ENCODE results near the gene IFITM2.
"Not testable (repeated sequence)": the region's sequence is repeated elsewhere in the genome, so short reads cannot be mapped to it uniquely, and the experiment has no call there.

The IFITM2 gene

DNA sequence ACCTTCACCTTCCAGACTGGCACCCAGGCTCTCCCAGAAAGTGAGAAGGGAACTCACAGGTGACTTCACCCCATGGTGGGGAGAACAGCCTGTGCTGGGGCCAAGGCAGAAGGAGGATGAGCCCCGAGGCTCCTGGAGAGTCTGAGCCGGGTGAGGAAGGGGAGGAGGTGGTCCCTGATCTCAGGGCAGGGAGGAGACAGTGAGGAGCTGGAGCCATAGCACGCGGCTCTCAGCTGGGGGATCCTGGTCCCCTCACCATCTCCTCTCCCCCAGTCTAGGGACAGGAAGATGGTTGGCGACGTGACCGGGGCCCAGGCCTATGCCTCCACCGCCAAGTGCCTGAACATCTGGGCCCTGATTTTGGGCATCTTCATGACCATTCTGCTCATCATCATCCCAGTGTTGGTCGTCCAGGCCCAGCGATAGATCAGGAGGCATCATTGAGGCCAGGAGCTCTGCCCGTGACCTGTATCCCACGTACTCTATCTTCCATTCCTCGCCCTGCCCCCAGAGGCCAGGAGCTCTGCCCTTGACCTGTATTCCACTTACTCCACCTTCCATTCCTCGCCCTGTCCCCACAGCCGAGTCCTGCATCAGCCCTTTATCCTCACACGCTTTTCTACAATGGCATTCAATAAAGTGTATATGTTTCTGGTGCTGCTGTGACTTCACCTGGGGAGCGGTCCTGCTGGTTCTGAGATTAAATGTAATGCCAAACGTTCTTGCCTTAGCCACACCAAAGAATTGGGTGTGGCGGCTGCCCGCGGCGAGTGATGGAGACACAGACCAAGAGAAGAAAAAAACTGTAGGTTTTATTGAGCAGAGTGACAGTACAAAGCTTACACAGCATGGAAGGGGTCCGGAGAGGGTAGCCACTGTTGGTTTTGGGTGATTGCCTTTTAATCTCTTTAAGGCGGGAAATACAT, 1.4 kb downstream of the IFITM2 start:
- not testable (repeated sequence) for DNase-seq (ENCODE audit: low read depth)

DNA sequence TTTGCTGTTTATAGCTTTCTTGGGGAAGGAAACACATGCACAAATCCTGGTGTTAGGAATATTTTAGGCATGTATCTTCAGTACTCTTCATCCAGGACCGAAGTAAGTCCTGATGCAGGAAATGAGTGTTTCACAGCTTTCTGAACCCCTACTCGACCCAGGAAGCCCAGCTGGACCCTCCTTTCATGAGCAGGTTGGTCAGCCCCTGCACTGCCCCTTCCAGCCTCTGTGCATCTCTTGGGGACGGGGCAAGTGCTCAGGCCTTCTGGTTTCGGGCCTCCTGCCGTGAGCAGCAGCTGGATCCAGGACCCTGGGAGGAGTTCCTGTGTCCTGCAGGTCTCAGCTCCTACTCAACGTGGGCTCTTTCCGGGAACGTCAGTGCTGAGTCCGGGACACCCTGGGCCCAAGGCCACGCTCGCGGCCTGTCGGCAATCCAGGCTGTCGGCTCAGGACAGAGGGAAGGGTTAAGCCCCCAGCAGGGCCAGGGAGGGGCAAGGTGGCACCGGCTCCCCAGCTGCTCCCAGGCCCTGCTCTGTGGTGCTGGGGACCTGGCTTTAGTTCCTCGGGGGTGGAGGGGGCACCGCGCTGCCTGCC, 2.5 kb downstream of the IFITM2 start:
- not testable (repeated sequence) for DNase-seq (ENCODE audit: low read depth)

DNA sequence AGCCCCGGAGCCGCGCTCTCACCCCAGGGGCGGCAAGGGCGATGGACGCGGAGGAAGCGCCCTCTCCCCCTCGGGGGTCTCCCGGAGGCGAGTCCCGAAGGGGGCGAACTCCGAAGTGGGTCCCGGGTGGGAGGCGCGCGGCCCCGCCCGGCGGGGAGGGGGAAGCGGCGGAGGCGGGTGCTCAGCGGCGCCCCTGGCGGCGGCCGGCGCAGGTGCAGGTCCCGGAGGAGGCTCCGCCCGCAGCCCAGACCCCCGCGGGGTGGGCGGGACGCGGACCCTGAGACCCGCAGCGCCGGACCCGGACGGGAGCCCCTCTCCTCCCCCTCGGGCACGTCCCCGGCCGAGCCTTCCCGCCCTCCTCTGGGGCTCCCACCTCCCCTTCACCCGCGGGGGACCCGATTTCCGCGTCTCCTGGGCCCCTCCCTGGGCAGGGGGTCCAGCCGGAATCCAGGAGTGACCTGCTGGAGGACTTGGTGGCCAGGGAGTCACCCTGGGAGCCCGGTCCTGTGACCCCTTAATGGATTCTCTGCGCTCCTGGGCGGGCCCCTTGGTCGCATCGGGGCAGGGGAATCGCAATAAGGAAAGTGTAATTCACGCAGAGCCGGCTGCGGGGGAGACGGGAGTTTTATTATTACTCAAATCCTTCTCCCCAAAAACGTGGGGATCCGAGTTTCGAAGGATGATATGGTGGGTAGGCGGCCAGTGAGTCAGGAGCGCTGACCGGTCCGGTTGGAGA, 3.6 kb downstream of the IFITM2 start:
- not testable (repeated sequence) for DNase-seq (ENCODE audit: low read depth)

DNA sequence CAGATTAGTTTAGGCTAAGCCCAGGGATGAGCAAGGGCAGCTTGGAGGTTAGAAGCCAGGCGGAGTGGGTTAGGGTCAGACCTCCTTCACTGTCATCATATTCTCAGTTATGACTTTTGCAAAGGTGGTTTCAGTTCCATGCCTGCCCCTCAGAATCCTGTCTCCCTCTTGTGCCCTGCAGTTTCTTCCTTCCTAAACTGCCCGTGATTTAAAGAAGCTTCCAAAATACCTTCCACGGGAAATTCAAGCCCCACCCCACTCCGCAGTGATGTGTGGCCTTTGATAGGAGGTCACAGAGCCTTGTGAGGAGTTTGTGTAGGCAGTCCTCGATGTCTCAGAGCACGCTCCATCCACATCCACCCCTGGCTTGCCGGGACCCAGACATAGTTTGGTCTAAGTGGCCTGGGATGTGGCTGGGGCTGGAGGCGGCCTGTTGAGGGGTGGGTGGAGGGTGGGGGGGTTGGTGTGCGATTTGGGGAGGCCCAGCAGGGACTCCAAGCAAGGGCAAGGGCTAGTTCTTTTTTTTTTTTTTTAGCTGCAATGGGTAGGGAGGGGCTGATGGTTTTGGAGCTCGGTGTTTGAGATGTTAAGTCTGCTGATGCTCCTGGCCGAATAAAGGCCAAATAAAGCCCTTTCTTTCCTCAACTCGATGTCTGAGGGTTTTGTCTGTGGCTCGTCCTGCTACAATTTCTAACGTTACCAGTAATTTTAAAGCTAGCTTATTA, 4.6 kb downstream of the IFITM2 start:
- no peak for DNase-seq (ENCODE audit: low read depth)

DNA sequence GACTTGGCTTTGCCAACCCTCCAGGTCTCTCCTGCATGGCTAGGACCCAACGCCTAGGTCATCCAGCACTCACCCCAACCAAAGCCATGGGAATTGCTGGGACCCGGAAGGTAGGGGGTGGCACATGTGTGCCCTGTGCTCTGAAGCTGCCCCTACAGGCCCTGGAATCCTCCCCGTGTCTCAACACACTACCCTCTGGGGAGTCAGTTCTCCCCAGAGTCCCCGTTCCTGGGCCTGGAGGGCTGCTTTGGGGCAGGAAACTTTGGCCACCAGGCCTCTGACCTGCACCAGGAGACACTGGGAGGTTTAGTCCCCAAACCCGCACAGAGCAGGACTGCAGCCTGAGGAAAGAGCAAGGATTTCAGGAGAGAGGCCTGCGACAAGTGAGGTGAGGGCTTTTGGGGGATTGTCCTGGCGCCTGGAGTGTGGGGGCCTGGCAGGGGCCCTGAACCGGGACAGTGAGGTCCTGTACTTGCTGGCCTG, 5.7 kb downstream of the IFITM2 start:
- no peak for DNase-seq (ENCODE audit: low read depth)

DNA sequence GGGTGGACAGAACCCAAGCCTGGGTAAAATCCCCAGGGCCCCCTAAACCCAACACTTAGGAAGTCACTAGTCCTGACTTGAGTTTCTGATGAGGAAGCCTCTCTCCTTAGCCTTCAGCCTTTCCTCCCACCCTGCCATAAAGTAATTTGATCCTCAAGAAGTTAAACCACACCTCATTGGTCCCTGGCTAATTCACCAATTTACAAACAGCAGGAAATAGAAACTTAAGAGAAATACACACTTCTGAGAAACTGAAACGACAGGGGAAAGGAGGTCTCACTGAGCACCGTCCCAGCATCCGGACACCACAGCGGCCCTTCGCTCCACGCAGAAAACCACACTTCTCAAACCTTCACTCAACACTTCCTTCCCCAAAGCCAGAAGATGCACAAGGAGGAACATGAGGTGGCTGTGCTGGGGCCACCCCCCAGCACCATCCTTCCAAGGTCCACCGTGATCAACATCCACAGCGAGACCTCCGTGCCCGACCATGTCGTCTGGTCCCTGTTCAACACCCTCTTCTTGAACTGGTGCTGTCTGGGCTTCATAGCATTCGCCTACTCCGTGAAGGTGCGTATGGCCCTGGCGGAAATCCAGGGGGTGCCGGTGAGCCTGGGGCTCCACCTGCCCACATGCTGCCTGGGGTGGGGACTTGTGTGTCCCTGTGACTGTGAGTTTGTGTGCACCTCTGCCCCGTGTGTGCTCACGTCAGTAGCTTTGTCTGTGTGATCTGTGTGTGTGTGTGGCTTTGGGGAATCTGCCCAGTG, 6.4 kb downstream of the IFITM2 start, which contains the start of gene IFITM1:
IFITM1 (plus strand) TSS at position 254 of the 767 bp plus-strand sequence; CDS start at position 385, 131 bp downstream.
- peak; percentile 46 for DNase-seq (ENCODE audit: low read depth)

DNA sequence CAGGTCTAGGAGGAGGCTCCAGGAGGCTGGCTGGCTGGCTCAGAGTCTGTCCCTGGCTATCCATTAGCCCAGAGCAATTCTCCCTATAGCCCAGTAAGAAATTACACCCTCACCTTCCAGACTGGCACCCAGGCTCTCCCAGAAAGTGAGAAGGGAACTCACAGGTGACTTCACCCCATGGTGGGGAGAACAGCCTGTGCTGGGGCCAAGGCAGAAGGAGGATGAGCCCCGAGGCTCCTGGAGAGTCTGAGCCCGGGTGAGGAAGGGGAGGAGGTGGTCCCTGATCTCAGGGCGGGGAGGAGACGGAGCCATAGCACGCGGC, 6.9 kb downstream of the IFITM2 start:
- DNase-seq (ENCODE audit: low read depth), result not testable (repeated sequence)

DNA sequence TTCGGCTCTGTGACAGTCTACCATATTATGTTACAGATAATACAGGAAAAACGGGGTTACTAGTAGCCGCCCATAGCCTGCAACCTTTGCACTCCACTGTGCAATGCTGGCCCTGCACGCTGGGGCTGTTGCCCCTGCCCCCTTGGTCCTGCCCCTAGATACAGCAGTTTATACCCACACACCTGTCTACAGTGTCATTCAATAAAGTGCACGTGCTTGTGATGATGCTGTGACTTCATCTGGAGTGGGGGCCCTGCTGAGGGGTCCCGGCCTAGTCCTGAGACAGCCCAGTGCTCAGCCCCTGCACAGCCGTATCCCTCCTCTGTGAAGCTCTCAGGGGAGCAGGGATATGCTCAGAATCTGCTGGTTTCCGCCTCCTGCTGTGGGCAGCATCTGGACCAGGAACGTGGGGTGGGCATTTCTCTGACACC, 7.5 kb downstream of the IFITM2 start:
- no peak for DNase-seq (ENCODE audit: low read depth)

DNA sequence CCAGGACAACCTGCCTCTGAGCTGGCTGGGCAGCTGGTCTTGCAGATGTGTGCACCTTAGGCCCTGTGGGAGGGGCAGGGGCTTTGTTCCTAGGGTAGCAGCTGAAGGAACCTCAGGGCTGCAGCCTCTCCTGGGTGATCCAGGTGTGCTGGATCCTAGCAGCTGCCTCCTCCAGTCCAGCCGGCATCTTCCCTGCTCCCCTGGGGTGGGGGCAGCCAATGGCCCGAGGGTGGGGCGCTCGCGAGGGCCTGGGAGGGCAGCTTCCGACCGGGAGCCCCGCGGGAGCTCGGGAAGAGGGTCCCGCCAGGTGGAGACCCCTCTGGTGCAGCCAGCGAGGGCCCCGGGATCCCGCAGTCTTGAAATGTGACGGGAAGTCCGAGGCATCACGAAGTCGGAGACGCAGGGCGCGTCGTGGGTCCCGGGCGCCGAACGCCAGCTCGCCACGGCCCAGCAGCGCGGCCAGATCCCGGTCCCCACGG, 7.9 kb downstream of the IFITM2 start:
- DNase-seq (ENCODE audit: low read depth), result no peak

DNA sequence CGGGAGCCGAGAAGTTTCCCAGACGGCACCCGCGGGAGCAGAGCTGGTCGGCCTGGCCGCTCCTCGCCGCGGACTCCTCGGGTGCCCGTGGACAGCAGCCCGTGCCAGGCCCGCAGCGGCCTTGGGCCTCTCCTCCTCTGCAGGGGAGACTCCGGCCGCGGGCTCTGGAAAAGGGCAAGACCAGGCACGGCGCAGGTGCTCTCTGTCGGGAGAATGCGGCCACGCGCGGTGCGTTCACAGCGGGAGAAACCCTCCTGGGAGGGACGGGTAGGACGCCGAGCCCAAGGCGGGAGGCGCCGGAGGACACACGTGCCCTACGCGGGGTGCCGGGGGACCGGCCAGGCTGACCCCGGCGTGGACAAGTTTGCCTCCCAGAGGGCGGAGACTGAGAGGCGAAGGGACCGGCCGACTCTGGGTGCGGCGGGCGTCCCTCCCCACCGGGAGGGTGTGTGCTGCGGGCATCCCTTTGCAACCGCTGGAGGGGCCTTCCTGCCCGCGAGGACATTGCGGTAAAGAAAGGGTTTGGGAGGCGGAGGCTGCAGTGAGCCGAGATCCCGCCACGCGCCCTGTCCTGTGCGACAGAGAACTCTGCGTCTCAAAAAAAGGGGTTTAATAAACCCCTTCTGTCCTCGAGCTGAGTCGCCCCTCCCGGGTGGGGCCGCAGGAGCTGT, 8.6 kb downstream of the IFITM2 start:
- DNase-seq (ENCODE audit: low read depth), result no peak

DNA sequence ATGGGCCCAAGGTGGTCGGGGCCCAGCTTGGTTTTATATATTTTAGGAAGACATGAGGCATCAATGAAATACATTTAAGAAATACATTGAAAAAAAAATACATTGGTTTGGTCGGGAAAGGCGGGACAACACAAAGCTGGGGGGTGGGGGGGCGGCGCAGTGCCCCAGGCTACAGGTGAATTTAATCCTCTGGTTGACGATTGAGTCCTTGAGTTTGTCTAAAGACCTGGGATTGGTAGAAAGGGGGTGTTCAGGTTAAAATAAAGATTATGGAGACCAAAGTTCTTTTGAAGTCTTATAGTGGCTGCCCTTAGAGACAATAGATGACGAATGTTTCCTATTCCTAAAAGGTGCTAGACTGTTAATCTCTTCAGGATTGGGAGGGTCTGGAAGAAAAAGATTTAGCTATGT, 9.3 kb downstream of the IFITM2 start:
- DNase-seq (ENCODE audit: low read depth), result no peak

DNA sequence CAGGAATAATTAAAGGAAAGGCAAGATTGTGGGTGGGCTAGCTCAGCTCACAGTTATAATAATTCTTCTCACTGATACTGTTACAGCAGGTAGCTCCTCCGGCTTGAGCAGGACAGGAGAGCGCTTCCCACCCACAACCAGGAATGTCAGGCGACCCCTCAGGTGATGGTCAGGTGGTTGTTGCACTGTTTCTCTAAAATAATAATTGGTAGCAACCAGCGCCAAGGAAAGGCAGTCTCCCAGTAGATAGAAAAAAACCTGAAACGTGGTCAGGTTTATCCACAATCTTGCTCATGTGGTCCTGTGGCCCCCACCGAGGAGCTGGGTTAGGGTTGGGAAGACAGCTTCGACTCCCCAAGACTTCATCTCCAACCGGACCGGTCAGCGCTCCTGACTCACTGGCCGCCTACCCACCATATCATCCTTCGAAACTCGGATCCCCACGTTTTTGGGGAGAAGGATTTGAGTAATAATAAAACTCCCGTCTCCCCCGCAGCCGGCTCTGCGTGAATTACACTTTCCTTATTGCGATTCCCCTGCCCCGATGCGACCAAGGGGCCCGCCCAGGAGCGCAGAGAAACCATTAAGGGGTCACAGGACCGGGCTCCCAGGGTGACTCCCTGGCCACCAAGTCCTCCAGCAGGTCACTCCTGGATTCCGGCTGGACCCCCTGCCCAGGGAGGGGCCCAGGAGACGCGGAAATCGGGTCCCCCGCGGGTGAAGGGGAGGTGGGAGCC, 10.2 kb downstream of the IFITM2 start:
- not testable (repeated sequence) for DNase-seq (ENCODE audit: low read depth)

DNA sequence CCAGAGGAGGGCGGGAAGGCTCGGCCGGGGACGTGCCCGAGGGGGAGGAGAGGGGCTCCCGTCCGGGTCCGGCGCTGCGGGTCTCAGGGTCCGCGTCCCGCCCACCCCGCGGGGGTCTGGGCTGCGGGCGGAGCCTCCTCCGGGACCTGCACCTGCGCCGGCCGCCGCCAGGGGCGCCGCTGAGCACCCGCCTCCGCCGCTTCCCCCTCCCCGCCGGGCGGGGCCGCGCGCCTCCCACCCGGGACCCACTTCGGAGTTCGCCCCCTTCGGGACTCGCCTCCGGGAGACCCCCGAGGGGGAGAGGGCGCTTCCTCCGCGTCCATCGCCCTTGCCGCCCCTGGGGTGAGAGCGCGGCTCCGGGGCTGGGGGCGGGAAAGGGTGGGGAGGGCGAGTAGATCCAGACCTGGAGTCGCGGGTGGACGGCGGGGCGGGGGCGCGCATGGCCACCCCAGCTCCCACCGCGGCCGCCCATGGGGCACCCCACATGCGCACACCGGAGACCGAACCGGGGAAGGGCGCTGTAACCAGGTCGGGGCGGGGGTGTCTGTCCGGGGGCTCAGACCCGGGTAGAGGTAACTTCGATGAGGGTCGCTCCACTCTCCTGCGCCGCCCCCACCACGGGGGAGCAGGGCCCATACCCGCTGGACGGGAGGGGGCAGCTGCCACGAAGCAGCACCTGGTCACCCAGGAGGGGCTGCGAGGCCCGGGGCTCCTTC, 10.9 kb downstream of the IFITM2 start:
- DNase-seq (ENCODE audit: low read depth), result not testable (repeated sequence)

DNA sequence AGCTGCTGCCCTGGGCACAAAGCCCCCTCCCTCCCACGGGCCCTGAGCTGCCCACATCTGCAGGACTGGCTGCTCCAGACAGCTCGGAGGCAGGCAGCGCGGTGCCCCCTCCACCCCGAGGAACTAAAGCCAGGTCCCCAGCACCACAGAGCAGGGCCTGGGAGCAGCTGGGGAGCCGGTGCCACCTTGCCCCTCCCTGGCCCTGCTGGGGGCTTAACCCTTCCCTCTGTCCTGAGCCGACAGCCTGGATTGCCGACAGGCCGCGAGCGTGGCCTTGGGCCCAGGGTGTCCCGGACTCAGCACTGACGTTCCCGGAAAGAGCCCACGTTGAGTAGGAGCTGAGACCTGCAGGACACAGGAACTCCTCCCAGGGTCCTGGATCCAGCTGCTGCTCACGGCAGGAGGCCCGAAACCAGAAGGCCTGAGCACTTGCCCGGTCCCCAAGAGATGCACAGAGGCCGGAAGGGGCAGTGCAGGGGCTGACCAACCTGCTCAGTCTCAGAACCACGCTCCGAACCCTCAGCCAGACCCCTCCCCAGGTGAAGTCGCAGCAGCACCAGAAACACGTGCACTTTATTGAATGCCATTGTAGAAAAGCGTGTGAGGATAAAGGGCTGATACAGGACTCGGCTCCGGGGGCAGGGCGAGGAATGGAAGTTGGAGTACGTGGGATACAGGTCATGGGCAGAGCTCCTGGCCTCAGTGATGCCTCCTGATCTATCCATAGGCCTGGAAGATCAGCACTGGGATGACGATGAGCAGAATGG, 11.7 kb downstream of the IFITM2 start:
- DNase-seq (ENCODE audit: low read depth), result not testable (repeated sequence)

DNA sequence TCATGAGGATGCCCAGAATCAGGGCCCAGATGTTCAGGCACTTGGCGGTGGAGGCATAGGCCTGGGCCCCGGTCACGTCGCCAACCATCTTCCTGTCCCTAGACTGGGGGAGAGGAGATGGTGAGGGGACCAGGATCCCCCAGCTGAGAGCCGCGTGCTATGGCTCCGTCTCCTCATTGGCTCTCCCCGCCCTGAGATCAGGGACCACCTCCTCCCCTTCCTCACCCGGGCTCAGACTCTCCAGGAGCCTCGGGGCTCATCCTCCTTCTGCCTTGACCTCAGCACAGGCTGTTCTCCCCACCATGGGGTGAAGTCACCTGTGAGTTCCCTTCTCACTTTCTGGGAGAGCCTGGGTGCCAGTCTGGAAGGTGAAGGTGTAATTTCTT, 12.3 kb downstream of the IFITM2 start:
- not testable (repeated sequence) for DNase-seq (ENCODE audit: low read depth)

DNA sequence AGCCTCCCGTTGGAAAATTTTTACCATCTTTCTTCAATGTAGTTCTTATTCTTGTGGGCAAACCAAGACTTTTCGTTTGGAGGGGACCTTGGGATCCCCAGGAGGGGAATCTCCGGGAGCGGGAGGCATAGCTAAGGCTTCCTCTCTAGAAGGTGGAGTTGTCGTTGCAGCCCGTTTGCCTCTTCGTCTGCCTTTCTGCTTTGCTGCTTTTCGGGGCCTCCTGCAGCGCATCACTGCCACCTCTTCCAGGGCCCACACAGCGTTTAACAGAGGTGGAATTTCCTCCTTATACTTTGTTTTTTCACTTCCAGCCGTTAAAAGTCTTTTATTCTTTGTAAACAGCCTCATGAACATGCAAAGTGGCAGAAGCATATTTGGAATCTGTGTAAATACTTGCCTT, 16.5 kb downstream of the IFITM2 start:
- DNase-seq (ENCODE audit: low read depth), result no peak

DNA sequence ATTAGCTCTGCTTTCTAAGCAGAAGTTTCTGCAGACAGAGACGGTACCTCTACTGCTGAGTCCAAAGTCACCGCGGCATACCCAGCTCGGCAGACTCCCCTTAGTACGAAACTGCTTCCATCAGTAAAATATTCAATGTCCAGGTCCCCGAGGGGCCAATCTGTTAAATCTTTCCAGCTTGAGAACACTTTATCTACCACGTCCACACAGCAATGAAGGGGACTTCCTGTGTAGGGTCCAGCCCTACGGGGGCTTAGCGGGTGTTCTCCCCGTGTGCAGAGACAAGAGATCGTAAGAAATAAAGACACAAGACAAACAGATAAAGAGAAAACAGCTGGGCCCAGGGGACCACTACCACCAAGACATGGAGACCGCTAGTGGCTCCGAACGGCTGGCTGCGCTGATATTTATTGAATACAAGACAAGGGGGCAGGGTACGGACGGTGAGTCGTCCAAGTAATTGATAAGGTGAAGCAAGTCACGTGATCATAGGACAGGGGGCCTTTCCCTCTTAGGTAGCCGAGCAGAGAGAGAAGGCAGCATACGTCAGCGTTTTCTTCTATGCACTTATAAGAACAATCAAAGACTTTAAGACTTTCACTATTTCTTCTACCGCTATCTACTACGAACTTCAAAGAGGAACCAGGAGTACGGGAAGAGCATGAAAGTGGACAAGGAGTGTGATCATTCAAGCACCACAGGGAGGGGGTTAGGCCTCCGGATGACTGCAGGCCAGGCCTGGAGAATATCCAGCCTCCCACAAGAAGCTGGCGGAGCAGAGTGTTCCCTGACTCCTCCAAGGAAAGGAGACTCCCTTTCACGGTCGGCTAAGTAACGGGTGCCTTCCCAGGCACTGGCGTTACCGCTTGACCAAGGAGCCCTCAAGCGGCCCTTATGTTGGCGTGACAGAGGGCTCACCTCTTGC, 17.2 kb downstream of the IFITM2 start:
- DNase-seq (ENCODE audit: low read depth), result not testable (repeated sequence)

Measured in T follicular helper cell (primary cell).